DOHH2 (cell line): Measurements from ENCODE around the gene DOCK9.

Source experiments
- CTCF ChIP-seq: fragments of 200-600 bp; sonication (generic); IDR thresholded peaks from one replicate; pipeline ENCODE4 v1.5.1; 2014; ENCODE audit warnings: antibody characterized with exemption, mild to moderate bottlenecking, low read depth, low read length; ENCODE audit not compliant: poor library complexity, severe bottlenecking
- EZH2phosphoT487 ChIP-seq: fragments of 200-600 bp; sonication (generic); IDR thresholded peaks from 2 replicates; pipeline ENCODE4 v1.6.1; 2017; ENCODE audit warnings: borderline replicate concordance, mild to moderate bottlenecking, antibody characterized with exemption, low read length, moderate library complexity, mixed read lengths

GRCh38 chr13:98966019-98966418 lies 11.8 kb downstream of the DOCK9 start:
- no peak for TF ChIP-seq CTCF
- TF ChIP-seq EZH2phosphoT487, result no peak
